ENCODE data around the gene EVA1C.

DNA sequence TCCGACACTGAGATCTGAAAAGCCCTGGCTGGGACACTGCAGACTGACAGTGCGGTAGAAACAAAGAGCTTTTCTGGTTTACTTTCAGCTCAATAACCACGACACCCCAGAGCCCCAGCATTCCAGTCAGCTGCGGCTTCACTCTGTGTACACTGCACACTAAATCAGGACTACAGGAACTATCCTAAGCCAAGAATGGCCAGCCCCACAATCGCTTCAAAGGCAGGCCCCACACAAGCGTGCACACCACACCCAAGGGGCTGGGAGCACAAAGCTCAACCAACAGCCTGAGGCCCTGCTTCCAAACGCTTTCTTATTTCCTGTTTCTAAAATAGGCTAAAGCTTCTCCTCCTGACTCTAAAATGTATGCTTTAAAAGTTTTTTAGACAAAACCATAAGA is 48.1 kb upstream of the EVA1C start:
- TF ChIP-seq POLR2A (IDR thresholded peaks at IDR 0.05) = no peak
- TF ChIP-seq, protein P1, sequence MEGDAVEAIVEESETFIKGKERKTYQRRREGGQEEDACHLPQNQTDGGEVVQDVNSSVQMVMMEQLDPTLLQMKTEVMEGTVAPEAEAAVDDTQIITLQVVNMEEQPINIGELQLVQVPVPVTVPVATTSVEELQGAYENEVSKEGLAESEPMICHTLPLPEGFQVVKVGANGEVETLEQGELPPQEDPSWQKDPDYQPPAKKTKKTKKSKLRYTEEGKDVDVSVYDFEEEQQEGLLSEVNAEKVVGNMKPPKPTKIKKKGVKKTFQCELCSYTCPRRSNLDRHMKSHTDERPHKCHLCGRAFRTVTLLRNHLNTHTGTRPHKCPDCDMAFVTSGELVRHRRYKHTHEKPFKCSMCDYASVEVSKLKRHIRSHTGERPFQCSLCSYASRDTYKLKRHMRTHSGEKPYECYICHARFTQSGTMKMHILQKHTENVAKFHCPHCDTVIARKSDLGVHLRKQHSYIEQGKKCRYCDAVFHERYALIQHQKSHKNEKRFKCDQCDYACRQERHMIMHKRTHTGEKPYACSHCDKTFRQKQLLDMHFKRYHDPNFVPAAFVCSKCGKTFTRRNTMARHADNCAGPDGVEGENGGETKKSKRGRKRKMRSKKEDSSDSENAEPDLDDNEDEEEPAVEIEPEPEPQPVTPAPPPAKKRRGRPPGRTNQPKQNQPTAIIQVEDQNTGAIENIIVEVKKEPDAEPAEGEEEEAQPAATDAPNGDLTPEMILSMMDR (IDR thresholded peaks at IDR 0.05) = no peak
